A673 (cell line): ENCODE measurements around the gene LAMA2. TPM values are rescaled to one million over a fixed set of nuclear protein-coding genes. Genes with fewer than 3 reads are reported as not detected.

ENCODE experiments used
- BruUV-seq: library from RNA; stranded (reverse); fragments of 400-500 nt; replicated peaks from 2 replicates; lab custom pipeline; 2021; lab: Mats Ljungman, UMichigan
- CTCF ChIA-PET: fragments of 300-600 bp; sonication (Branson Sonifier 250); formaldehyde crosslinking; loops from one replicate; lab custom pipeline; 2022; ENCODE audit warnings: antibody characterized with exemption; lab: Charles Lee
- POLR2A ChIA-PET: fragments of 300-600 bp; sonication (Branson Sonifier 250); formaldehyde crosslinking; loops from one replicate; lab custom pipeline; 2022; ENCODE audit warnings: antibody characterized with exemption; ENCODE audit not compliant: low non-redundant PET; lab: Charles Lee
- DNase-seq: peaks from one replicate; pipeline ENCODE4 v3.0.0-alpha.2; 2015; ENCODE audit warnings: low spot score
- H3K27ac ChIP-seq: fragments of 200-600 bp; sonication (generic); 2 replicates; pipeline ENCODE4 v1.5.1; 2016; ENCODE audit warnings: mixed run types, low read depth, mild to moderate bottlenecking, mixed read lengths, antibody characterized with exemption, low read length; ENCODE audit not compliant: poor library complexity, severe bottlenecking
- H3K27me3 ChIP-seq: fragments of 200-600 bp; sonication (generic); replicated peaks from 2 replicates; pipeline ENCODE4 v1.6.1; 2017; ENCODE audit warnings: mixed run types, low read depth, mild to moderate bottlenecking, mixed read lengths, antibody characterized with exemption, low read length; ENCODE audit not compliant: insufficient read depth, poor library complexity
- H3K36me3 ChIP-seq: fragments of 200-600 bp; sonication (generic); 2 replicates; pipeline ENCODE4 v1.6.1; 2016; ENCODE audit warnings: mixed run types, mild to moderate bottlenecking, mixed read lengths, antibody characterized with exemption, low read length; ENCODE audit not compliant: insufficient read depth, poor library complexity, severe bottlenecking
- H3K4me1 ChIP-seq: fragments of 200-600 bp; sonication (generic); 2 replicates; pipeline ENCODE4 v1.6.1; 2017; ENCODE audit warnings: mixed run types, mild to moderate bottlenecking, mixed read lengths, antibody characterized with exemption, low read length; ENCODE audit not compliant: insufficient read depth, poor library complexity, severe bottlenecking
- H3K4me3 ChIP-seq: fragments of 200-600 bp; sonication (generic); 2 replicates; pipeline ENCODE4 v1.5.1; 2016; ENCODE audit warnings: low read depth, mixed run types, mild to moderate bottlenecking, mixed read lengths, low read length; ENCODE audit not compliant: poor library complexity, severe bottlenecking
- H3K9me3 ChIP-seq: fragments of 200-600 bp; sonication (generic); 2 replicates; pipeline ENCODE4 v1.6.1; 2016; ENCODE audit warnings: mixed run types, low read depth, mild to moderate bottlenecking, mixed read lengths, antibody characterized with exemption, low read length; ENCODE audit not compliant: poor library complexity, severe bottlenecking
- EZH2 ChIP-seq: fragments of 200-600 bp; sonication (generic); IDR thresholded peaks from 2 replicates; pipeline ENCODE4 v1.6.1; 2017; ENCODE audit warnings: borderline replicate concordance, low read depth, mild to moderate bottlenecking, mixed read lengths, antibody characterized with exemption, low read length; ENCODE audit not compliant: poor library complexity, severe bottlenecking
- intact Hi-C: fragments of 100-400 bp; cut with micrococcal nuclease; formaldehyde crosslinking; loops from one replicate; pipeline ENCODE4 v1.10.0; 2022; ENCODE audit not compliant: unreplicated experiment
- total RNA-seq: library from RNA; stranded (reverse); gene quantifications from 2 replicates; pipeline ENCODE4 v1.2.3, GENCODE V29; 2021
- TF ChIP-seq, protein P1 (sequence below): fragments of 300-800, 200-600 bp; sonication (generic); conservative IDR thresholded peaks from 2 replicates; pipeline ENCODE4 v1.5.1; 2017; ENCODE audit warnings: low read depth, mild to moderate bottlenecking, antibody characterized with exemption, low read length, moderate library complexity, mixed read lengths

Gene LAMA2
- total RNA-seq, 1 experiment from 2014 or later, result 2.2 TPM

GRCh38 chr6:129488313-129488712 lies 605.4 kb downstream of the LAMA2 start:
- no peak for TF ChIP-seq EZH2
- TF ChIP-seq, protein P1, sequence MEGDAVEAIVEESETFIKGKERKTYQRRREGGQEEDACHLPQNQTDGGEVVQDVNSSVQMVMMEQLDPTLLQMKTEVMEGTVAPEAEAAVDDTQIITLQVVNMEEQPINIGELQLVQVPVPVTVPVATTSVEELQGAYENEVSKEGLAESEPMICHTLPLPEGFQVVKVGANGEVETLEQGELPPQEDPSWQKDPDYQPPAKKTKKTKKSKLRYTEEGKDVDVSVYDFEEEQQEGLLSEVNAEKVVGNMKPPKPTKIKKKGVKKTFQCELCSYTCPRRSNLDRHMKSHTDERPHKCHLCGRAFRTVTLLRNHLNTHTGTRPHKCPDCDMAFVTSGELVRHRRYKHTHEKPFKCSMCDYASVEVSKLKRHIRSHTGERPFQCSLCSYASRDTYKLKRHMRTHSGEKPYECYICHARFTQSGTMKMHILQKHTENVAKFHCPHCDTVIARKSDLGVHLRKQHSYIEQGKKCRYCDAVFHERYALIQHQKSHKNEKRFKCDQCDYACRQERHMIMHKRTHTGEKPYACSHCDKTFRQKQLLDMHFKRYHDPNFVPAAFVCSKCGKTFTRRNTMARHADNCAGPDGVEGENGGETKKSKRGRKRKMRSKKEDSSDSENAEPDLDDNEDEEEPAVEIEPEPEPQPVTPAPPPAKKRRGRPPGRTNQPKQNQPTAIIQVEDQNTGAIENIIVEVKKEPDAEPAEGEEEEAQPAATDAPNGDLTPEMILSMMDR, result no peak
- BruUV-seq, result no TSS peak
- Histone ChIP-seq H3K36me3 (no peaks in the 10 kb centered on the region), H3K4me3 (no peak overlapping the region), H3K27me3 (no peaks in the 10 kb centered on the region), H3K4me1 (peaks cover 25% of the 10 kb centered on the region), H3K27ac (no peak overlapping the region), H3K9me3 (no peaks in the 10 kb centered on the region)
- intact Hi-C loops, result no loop called here
- DNase-seq, result no peak
- POLR2A ChIA-PET, result no interaction called here
- CTCF ChIA-PET, result no interaction called here

- intact Hi-C loops, result no loop called here
- Histone ChIP-seq H3K36me3 (no peaks in the 10 kb centered on the region), H3K27me3 (no peaks in the 10 kb centered on the region), H3K9me3 (no peaks in the 10 kb centered on the region), H3K4me3 (no peak overlapping the region), H3K4me1 (peaks cover 25% of the 10 kb centered on the region), H3K27ac (no peak overlapping the region)
- ChIA-PET POLR2A (no interaction called here), CTCF (no interaction called here)
- no peak for TF ChIP-seq EZH2
- TF ChIP-seq, protein P1, result no peak
- no TSS peak for BruUV-seq
- no peak for DNase-seq
Observed at GRCh38 chr6:129489215-129489765, 606.4 kb downstream of the LAMA2 start.

GRCh38 chr6:129490521-129491255 lies 607.8 kb downstream of the LAMA2 start:
- H3K27ac ChIP-seq, result peak overlapping the region; percentile 92
- peak; percentile 93 for DNase-seq
- TSS peak; percentile 98 for BruUV-seq
- H3K4me3 ChIP-seq, result peak overlapping the region; percentile 34
- no peaks in the 10 kb centered on the region for H3K27me3 ChIP-seq
- intact Hi-C loops, result loop anchor here (10.0 kb wide), 2 partner anchors 394 to 444 kb away; no protein-coding TSS in a partner anchor
- H3K4me1 ChIP-seq, result peaks cover 25% of the 10 kb centered on the region
- TF ChIP-seq, protein P1, result no peak
- TF ChIP-seq EZH2, result no peak
- POLR2A ChIA-PET, result interaction anchor here (0.7 kb wide), 2 partner anchors 189 to 1697 kb away, joined by 3 read pairs; no protein-coding TSS in a partner anchor
- no peaks in the 10 kb centered on the region for H3K9me3 ChIP-seq
- no peaks in the 10 kb centered on the region for H3K36me3 ChIP-seq
- CTCF ChIA-PET, result interaction anchor here (0.6 to 2.2 kb wide), 4 partner anchors 11 to 120 kb away, joined by 3 to 8 read pairs (median 4); no protein-coding TSS in a partner anchor
